Tibial nerve (tissue), 3 donors: ENCODE results near the gene HNRNPA1.
"Not testable (repeated sequence)": the region's sequence is repeated elsewhere in the genome, so short reads cannot be mapped to it uniquely, and the experiment has no call there.

Experiments used
- POLR2A ChIP-seq, 2 donors: fragments of 450-650 bp; IDR thresholded peaks; one replicate each; pipeline ENCODE4 v1.6.1; 2017; ENCODE audit warnings: antibody characterized with exemption in 2 of 2, mild to moderate bottlenecking in 2 of 2, moderate library complexity in 2 of 2
- TF ChIP-seq, protein P1 (sequence below), 5 experiments: fragments of 200-600 bp in 3 of 5; fragments of 450-650 bp in 2 of 5; sonication (generic) in 3 of 5; IDR thresholded peaks; one replicate each; pipeline ENCODE4 v1.5.1; 2016 to 2019; ENCODE audit warnings: antibody characterized with exemption in 5 of 5, mild to moderate bottlenecking in 3 of 5, moderate library complexity in 2 of 5

DNA sequence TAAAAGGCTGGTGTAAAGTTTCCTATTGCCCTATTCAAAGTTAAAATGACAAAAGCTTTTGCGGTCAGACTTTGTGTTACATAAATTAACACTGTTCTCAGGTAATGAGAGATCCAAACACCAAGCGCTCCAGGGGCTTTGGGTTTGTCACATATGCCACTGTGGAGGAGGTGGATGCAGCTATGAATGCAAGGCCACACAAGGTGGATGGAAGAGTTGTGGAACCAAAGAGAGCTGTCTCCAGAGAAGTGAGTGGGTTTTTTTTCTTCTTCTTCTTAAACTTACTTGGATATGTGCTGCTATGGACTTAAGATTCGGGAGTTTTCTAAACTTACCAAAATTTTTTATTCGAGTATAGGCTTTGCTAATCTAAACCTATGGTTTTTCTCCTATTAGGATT is 1.2 kb downstream of the HNRNPA1 start:
- TF ChIP-seq, protein P1, sequence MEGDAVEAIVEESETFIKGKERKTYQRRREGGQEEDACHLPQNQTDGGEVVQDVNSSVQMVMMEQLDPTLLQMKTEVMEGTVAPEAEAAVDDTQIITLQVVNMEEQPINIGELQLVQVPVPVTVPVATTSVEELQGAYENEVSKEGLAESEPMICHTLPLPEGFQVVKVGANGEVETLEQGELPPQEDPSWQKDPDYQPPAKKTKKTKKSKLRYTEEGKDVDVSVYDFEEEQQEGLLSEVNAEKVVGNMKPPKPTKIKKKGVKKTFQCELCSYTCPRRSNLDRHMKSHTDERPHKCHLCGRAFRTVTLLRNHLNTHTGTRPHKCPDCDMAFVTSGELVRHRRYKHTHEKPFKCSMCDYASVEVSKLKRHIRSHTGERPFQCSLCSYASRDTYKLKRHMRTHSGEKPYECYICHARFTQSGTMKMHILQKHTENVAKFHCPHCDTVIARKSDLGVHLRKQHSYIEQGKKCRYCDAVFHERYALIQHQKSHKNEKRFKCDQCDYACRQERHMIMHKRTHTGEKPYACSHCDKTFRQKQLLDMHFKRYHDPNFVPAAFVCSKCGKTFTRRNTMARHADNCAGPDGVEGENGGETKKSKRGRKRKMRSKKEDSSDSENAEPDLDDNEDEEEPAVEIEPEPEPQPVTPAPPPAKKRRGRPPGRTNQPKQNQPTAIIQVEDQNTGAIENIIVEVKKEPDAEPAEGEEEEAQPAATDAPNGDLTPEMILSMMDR (IDR thresholded peaks at IDR 0.05), result not testable (repeated sequence)
- not testable (repeated sequence) for TF ChIP-seq POLR2A (IDR thresholded peaks at IDR 0.05)
